ENCODE measurements around the gene NOL9.

The NOL9 gene

DNA sequence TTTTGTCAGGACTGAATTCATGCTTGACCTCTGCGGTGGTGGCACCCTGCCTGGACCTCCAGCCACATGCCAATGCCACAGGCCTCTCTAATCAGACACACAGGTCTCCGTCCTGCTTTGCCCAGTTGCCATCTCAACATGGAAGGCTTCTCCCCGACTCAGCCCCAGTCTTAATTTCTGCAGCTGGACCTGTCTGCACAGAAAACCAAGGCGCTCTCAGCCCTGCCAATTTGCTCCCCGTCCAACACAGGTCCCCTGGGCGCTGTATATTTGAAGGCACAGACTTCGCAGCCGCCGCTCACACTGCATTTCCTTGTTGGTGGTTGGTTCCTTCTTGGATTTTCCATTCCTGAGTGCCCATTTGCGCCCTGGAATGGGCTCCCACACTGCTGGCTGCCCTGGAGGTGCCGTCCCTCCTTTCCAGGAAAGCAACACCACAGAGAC is 34.8 kb downstream of the NOL9 start:
- DNase-seq: no peak

DNA sequence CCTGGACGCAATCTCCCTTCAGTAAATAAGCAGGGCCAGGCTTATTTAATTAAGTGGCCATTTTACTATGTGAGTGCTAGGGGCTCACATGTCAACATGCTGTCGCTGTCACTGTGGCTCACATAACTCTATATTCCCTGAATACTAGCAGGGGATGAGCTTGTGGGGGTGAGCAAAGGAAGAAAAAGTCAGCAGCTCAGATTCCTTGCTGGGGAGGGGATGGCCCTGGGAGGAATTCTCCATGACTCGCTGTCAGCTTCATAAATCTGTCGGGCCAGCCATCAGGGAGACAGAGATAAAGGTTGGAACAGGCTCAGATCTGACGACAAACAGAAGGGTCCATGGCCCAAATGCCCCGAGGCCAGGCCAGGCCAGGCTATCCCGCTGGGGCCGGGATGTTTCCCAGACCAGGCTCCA is 36.9 kb downstream of the NOL9 start:
- DNase-seq: no peak

DNA sequence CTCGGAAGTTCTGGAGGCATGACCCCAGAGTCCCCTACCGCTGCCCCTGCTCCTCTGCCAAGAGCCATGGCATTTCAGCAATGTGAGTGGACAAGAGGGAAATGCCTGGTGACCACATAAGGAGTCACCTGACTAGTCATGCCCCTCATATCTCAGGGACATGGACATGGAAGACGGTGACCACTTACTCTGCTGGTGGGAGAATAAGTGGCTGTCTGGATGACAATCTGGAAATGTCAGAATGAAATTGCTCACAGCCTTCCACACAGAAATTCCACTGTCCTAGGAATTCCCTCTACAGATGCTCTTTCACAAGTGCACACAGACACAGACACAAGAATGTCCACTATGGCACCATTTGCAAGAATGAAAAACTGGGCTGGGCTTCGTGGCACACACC is 38.5 kb downstream of the NOL9 start:
- no peak for DNase-seq

DNA sequence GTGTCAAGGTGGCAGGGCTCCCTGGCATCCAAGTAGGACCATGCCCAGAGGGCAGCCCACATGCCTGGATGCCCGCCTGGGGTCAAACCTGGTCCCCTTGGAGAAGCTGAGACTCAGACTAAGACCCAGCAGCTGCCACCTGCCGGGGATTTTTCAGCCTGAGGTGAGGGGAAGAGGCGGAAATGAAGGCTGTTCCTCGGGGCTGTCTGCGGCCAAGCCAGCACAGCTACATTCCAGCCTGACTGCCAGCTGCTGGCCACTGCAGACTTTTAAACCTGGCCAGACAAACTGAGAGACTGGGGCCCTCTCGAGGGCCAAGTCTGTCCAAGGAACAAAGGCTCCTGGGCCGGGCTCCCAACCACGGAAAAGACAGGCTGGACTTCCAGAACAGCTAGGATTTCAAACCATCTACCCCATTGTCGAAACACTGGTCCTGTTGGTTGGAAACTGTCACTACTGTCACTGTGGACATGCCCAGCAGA is 41.0 kb downstream of the NOL9 start:
- DNase-seq: no peak

DNA sequence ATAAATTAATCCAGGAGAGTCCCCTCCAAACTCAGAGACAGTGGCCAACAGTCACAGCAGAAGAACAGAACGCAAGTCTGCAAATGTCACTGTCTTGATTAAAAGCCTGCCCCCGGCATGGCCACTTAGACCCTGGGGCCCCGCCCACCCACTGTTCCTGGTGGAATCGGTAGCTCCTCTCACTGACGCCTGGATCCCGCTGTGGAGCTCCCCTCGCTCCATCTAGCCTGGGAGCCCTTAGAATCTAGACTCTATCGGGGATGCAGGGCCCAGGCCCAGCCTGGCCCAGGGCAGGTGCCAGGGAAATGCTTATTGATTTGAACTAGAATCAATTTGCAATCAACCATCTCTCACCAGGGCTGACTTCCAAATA is 41.4 kb downstream of the NOL9 start:
- no peak for DNase-seq

DNA sequence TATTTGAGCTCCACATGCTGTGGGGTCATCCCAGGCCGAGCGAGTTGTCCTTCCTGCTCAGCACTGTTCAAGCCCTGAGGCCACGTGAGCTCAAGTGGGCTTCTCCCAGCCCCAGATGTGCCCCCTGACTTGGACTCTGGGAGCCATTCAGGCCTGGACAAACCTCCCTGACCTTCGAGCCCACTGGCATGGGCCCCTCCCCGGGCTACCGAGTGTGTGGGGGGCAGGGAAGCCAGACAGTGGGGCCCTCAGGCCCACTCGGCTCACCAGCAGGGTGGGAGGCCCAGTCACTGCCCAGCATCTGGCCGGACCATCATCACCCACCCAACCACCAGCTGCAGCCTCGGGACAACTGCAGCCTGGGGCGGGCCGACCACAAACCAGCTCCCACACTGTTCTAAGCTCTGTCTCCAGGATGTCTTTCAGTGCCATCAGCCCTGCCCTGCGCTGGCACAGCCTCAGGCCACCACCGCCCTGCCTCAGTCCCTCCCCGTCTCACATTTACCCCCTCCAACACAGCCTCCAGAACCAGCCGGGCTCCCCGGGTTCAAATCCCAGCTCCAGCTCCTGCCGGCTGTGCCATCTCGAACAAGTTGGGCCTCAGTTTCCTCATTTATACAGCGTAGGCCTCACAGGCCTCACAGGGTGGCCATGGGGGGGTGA is 41.9 kb downstream of the NOL9 start:
- no peak for DNase-seq

DNA sequence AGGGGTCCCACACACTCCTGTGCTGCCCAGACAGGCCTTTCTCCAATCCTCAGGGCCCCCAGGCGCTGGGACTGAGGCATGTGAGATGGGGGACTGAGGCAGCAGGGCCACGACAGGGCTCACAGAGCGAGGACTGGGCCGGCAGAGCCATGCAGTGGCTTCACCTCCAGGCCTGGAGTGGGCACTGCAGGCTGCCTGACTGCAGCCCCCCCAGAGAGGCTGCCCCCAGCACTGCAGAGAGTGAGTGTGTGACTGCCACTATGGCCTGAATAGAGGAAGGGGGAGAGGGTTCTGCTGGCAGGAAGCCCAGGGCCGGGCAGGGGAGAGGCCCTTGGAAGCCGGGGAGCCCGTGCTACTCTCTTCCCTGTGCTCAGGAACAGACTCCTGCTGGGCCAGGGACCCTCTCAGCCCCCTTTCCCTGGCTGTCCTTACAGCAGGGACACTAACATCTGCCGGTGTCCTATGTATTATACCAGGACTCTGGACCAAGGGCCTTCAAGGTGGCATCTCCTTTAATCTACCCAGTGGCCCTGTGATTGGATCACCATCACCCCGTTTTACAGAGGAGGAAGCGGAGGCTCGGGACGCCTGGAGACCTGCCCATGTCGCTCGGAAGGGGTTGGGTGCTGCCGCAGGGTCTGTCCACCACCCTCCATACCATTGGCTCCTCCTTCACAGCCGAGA is 42.6 kb downstream of the NOL9 start:
- DNase-seq: no peak

DNA sequence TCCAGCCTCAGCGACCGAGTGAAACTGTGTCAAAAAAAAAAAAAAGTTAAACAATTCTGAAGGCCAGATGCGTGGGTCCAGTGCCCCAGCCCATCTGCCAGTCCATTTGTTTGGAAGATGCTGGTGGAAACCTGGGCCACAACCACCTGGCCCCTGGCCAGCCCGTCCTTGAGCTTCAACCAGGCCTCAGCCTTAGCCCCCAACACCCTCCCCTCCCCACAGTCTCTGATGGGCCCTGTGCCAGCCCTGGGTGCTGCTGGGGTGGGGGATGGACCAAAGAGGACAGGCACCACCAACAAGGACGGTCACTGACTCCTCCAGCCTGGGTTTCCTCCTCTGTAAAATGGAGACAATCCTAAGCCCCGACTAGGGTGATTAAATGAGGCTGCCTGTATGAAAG is 43.3 kb downstream of the NOL9 start:
- DNase-seq: no peak

DNA sequence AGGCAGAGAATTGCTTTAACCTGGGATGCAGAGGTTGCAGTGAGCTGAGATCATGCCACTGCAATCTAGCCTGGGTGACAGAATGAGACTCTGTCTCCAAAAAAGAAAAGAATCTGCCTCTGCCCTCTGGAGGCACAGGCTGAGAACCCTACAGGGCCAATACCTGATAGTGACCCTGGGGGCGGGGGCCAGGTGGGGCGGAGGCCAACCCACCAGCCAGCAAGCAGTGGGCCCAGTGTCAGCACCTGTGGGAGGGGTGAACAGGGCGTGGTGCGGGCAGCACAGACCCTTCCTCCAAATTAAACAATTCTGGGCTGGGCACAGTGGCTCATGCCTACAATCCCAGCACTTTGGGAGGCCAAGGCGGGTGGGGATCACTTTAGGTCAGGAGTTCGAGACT is 43.8 kb downstream of the NOL9 start:
- no peak for DNase-seq

DNA sequence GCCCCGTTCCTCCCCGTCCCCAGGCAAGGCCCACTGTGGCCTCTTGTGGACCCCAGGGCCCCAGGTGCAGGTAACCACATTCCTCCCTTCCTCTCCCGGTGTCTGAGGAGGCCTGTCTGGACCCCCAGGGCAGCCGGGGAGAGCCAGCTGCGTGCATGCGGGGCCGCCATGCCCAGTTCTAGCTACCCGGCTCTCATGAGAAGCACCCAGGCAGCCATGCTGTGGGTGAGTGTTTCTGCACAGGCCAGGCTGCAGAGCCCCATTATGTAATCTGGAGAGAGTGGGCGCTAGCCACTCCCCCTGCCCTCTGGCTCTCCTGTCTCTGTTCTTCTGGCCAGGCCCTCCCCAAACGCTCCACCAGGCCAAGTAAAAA is 44.4 kb downstream of the NOL9 start:
- DNase-seq: no peak

DNA sequence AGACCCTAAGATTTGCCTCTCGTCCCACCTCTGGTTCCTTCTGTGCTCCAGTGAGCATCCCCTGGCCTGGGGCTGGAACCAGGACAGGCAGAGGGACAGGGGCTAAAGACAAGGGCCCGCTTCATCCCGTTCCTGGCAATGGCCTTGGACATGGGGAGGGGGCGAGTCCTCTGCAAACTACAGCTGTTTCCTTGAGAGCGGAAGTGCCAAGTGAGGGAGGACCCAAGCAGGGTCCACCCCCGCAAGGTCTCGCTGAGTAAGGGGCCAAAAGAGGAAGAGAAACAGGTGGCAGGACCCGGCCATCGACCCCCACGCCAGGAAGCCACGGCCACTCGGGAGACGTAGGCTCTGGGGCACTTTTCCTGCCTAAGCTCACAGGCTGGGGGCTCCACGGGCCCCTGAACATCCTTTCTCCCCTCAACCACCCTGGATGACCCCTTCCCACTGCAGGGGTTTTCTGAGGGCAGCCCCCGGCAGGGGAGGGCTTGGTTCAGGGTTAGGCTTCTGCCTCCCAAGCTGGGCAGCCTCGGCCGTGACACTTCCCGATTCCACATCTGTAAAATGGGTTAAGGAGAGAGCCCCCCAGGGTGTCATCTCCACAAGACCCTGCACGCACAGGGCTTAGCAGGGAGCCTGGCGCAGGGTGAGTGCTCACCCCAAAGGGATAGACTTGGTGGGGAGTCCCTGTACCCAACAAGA is 44.9 kb downstream of the NOL9 start:
- DNase-seq: no peak

DNA sequence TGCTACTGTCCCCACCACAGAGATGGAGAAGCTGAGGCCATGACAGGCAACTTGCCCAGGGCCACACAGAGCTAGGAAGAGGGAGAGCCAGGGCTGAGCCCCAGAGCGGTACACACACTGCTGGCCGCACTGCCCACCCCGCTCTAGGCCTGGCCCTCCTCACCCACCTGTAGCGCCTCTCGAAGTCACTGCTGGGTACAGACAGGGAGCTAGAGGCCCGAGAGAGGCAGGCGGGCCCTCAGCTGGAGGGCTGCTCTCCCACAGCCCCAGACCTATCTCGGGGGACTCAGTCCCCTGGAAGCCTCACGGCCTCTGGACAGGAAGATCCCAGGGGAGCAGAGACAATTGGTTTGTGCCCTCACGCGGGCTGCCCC is 45.5 kb downstream of the NOL9 start:
- DNase-seq: no peak

DNA sequence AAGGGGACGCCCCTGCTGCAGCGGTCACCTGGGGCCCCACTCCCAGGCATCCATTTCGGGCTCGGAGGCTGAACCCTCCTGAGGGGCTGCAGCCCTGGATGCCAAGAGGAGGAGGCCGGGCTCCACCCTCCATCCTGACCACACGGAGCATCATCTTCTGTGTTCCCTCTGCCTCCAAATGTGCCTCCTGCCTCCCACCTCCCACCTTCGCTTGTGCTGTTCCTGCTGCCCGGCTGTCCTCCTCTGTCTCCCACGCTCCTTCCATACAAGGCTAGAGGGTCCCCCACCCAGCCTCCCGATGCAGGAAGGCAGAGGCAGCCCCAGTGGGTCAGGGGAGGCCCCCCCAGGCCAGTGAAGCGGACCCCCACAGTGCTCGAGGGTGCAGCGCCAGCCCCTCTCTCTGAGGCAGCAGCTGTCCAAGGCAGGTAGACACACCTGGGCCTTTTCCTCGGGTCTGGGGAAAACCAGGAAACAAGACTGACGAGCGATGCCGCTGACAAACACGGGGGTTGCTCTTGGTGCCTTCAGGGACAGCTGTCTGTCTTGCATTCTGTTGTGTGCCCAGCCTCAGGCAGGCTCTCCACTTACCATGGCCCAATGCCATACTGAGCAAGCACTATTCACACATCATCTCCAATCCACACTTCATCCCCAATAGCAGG is 46.0 kb downstream of the NOL9 start:
- no peak for DNase-seq

DNA sequence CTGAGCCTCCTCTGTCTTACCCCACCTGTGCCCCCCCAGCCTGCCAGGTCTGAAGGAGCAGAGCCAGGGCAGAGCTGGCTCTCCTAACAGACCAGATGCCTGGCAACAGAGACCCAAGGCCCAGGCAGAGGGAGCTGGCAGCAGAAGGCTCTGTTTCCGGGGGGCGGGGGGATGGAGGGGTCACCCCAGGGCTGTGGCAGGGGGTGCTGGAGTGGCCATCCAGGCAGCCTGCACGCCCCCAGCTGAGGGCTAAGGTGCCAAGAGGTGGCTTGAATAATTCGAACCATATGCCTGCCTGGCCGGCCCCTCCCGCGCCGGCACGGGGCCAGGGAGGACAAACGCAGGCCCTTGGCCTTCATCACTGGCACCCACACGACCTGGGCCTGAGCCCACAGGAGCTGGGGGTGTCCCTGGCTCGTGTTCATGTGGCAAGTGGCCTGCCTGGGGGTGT is 46.8 kb downstream of the NOL9 start:
- DNase-seq: no peak

DNA sequence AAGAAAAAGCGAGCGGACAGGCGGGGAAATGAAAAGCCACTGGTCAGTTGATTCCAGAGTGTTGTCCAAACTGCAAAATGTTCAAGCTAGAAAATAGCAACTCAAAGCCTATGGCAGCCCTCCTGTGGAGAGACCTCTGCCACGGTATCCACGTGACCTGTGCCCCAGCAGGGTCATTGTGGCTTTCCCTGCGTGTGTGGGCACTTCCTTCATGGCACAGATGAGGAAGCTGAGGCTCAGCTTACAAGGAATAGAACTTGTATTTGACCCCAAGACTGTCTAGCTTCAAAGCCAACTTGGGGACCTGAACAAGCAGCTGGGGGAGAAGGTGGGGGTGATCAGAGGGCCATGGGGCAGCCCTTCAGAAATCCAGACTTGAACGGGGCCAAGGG is 47.3 kb downstream of the NOL9 start:
- no peak for DNase-seq

DNA sequence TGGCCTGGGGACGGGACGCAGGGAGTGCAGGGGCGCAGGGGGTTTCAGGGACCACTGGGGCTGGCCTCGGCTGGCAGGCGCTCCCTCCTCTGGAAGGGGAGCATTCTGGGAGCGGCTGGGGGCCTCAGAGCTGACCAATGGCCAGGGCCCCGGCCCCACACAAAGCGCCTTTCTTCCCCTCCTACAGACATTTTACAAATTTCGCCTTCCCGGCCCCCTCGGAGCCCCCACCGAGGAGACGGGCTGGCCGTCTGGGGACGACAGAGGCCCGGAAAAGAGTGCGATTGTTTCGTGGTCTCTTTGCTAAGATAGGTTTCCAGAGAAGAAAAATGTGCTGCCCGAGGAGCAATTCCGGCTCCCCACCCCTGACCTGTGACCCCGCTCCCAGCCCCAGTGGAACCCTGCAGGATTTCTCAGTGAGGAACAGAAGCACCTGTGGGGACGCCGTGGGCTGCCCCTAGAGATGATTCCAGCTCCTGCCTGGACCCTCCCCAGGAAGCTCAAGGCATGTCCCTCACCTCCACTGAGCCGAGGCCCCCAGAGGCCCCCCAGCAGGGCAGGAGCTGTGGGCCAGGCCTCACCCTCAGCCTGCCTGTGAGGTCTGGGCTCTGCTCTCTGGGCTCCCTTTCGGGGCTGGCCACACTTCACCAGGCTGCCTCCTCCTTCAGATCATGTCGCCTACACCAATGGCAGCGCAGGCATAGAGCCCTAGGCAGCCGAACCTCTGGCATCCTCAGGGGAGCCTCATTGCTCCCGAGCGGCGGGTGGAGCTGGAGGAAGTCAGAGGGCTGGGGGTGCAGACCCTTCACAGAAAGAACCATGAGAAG is 47.9 kb downstream of the NOL9 start:
- DNase-seq: no peak

DNA sequence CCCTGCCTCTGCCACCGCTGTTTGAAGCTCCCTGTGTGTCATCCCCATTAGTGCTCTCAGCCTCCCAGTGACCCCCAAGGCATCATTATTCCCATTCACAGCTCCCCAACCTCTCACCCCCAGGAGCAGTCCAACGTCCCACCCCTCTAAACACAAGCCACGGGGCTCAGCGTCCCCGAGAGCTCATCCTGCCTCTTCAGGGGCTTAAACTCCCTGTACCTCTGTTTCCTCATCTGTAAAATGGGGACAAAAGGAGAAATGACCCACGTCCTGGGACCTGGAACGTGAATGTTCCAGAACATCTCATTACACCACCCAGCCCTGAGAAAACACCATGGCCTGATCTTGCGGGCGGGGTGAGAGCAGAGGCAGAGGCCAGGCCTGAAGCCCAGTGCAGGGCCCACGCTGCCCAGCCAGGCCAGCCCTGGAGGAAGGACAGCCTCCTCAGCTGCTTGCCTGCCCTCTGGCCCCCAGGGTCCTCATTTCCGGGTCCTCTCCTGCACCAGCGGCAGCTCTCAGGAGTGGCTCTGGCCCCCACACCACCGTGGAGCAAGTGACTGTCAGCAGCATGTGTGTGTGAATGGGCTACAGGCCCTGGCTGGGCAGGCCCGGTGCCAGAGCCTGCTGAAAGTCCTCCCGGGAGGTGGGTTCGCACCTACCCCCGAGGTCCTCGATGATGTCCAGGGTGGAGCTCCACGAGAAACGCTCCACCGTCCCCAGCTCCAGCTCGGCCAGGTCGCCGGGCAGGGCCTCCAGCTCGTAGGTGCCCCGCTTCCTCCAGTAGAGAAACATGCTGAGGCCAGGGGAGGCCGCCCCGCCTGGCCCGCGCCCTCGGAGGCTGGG is 48.7 kb downstream of the NOL9 start:
- no peak for DNase-seq

DNA sequence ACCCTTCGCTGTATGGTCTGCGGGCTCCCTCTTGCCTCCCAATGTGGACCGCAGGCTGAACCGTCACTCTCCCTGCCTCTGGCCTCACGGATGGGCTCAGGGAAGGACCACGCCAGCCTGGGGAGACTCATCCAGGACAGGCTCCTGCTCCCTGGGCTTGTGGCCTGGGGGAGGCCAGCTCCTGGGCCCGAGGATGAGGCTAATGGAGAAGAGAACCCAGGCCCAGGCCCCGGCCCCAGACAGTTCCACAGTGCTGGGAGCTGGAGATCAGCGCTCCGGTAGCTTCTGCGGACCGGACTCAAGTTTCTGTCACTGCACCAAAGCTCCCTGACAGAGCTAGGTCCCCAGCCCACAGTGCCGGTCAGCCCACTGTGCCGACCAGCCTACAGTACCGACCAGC is 49.4 kb downstream of the NOL9 start:
- DNase-seq: no peak

DNA sequence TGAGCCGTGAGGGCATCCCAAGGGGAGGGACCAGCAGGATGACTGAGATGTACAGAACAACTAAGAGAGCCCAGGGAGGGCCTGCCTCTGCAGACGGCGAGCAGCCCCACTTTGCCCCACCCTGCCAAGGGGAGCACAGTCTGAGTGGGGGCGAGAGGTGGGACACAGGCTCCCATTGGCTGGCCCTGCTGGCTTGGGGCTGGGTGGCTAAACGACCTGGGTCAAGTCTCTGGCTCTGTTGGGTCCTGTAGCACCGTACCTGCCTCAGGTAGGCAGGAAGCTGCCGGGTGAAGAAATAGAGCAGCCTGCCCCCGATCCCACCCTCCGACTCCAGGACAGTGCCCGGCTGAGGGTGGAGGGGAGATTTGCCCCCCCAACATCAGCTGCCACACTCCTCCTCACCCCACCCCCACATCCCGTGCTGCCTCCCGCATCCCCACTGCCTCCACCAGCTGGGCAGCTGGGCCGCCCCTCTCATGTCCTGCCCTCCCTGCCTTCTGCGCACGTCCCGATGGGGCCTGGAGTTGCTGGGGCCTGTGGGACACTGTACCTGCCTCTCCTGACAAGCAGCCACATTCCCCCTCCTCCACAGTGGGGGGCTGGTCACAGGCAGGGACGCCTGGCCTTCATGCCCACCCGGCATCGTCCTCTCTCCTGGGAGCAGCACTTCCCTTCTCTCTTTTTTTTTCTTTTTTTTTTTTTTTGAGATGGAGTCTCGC is 50.3 kb downstream of the NOL9 start:
- no peak for DNase-seq

DNA sequence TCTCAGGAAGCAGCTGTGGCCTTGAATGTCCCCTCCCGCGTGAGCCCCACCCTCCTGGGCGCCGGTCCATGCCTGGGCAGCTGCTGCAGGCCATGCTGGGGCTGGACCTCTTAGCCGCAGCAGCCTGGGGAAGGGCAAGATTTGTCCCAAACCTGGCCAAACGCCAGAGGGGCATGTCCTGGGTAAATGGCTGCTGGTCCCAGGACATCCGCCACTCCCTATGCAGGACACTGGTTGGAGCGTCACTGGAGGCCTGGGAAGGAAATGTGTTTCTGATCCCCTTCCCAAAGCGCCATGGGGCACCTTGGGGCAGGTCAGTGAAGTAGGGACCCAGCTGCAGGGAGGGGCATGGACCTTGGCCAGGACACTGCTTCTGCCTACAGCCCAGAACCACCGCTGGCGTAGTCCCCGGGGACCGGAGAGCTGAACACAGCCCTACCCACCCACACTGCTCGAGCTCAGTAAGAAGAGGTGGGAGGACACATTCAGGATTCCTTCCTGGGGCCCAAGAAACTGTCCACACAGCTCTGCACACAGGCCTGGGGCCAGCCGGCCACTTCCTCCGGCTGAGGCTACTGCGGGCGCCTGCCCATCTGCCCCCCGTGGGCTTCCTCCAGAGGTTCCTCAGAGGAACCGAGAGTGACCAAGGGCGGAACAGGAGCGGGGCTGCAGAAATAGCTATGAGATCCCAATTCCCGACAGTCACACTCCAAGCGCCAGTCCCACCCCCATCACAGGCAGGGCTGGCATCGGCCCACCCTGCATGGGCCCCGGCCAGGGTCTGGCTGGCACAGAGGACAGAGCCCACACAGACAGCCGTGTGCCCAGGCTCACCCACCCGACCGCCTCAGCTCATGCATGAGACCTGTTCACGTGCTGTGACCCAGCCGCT is 52.1 kb downstream of the NOL9 start:
- DNase-seq: no peak

Measured in NCI-H1930 (cell line).